ENCODE data around the gene TSC22D4. TPM values are rescaled to one million over a fixed set of nuclear protein-coding genes. Genes with fewer than 3 reads are reported as not detected.

The TSC22D4 gene
- total and polyA plus RNA-seq, 9 of the 15 experiments (the other 6 are each of a cell fraction or from before 2014, with no cell fraction given), result 0.37 to 107 (median 28.7) TPM

DNA sequence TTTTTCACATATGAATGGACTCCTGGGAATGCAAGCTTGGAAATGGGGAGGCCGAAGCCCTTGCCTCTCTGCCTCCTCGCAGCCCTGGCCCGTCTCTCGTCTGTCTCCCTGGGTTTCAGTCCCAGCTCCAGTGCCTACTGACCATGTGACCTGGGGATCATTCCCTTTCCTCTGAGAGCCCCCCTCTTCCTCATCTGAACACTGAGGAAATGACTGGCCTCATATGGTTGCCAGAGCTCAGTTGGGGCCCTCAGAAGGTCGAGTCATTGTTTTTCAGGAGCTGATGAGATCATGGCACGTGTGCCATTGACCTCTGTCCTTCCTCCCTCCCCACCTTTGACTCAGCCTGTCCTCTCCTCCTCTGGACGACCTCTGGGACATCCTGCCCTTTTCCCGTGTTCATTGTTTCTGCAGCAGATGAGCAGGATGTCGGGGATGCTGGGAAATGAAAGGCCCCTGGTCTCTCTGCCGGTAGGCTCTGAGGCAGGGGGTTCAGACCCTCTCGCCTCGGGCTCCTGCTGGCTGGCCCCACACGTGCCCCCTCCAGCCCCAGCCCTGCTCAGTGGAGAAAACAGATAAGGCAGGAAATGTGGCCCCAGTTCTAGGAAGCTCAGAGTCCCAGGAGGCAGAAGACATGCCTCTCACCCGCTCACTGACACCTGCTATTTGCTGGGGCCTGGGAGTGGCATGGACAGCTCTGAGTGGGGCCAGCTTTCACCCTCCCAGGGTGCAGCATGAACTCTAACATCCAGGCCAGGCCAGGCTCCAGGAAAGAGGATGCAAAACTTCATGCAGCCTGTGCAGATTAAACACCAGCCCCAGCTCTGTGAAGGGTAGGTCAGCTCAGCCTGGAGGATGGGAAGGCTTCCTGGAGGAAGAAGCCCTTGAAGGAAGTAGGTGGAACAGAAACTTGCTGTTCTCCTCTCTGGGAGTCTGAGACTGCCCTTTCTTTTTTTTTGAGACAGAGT is 34.4 kb downstream of the TSC22D4 start (continued):
- TF ChIP-seq, protein P1, sequence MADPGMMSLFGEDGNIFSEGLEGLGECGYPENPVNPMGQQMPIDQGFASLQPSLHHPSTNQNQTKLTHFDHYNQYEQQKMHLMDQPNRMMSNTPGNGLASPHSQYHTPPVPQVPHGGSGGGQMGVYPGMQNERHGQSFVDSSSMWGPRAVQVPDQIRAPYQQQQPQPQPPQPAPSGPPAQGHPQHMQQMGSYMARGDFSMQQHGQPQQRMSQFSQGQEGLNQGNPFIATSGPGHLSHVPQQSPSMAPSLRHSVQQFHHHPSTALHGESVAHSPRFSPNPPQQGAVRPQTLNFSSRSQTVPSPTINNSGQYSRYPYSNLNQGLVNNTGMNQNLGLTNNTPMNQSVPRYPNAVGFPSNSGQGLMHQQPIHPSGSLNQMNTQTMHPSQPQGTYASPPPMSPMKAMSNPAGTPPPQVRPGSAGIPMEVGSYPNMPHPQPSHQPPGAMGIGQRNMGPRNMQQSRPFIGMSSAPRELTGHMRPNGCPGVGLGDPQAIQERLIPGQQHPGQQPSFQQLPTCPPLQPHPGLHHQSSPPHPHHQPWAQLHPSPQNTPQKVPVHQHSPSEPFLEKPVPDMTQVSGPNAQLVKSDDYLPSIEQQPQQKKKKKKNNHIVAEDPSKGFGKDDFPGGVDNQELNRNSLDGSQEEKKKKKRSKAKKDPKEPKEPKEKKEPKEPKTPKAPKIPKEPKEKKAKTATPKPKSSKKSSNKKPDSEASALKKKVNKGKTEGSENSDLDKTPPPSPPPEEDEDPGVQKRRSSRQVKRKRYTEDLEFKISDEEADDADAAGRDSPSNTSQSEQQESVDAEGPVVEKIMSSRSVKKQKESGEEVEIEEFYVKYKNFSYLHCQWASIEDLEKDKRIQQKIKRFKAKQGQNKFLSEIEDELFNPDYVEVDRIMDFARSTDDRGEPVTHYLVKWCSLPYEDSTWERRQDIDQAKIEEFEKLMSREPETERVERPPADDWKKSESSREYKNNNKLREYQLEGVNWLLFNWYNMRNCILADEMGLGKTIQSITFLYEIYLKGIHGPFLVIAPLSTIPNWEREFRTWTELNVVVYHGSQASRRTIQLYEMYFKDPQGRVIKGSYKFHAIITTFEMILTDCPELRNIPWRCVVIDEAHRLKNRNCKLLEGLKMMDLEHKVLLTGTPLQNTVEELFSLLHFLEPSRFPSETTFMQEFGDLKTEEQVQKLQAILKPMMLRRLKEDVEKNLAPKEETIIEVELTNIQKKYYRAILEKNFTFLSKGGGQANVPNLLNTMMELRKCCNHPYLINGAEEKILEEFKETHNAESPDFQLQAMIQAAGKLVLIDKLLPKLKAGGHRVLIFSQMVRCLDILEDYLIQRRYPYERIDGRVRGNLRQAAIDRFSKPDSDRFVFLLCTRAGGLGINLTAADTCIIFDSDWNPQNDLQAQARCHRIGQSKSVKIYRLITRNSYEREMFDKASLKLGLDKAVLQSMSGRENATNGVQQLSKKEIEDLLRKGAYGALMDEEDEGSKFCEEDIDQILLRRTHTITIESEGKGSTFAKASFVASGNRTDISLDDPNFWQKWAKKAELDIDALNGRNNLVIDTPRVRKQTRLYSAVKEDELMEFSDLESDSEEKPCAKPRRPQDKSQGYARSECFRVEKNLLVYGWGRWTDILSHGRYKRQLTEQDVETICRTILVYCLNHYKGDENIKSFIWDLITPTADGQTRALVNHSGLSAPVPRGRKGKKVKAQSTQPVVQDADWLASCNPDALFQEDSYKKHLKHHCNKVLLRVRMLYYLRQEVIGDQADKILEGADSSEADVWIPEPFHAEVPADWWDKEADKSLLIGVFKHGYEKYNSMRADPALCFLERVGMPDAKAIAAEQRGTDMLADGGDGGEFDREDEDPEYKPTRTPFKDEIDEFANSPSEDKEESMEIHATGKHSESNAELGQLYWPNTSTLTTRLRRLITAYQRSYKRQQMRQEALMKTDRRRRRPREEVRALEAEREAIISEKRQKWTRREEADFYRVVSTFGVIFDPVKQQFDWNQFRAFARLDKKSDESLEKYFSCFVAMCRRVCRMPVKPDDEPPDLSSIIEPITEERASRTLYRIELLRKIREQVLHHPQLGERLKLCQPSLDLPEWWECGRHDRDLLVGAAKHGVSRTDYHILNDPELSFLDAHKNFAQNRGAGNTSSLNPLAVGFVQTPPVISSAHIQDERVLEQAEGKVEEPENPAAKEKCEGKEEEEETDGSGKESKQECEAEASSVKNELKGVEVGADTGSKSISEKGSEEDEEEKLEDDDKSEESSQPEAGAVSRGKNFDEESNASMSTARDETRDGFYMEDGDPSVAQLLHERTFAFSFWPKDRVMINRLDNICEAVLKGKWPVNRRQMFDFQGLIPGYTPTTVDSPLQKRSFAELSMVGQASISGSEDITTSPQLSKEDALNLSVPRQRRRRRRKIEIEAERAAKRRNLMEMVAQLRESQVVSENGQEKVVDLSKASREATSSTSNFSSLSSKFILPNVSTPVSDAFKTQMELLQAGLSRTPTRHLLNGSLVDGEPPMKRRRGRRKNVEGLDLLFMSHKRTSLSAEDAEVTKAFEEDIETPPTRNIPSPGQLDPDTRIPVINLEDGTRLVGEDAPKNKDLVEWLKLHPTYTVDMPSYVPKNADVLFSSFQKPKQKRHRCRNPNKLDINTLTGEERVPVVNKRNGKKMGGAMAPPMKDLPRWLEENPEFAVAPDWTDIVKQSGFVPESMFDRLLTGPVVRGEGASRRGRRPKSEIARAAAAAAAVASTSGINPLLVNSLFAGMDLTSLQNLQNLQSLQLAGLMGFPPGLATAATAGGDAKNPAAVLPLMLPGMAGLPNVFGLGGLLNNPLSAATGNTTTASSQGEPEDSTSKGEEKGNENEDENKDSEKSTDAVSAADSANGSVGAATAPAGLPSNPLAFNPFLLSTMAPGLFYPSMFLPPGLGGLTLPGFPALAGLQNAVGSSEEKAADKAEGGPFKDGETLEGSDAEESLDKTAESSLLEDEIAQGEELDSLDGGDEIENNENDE (IDR thresholded peaks at IDR 0.05; ENCODE audit: low read depth, low read length), result no peak
- TF ChIP-seq RBM14 (IDR thresholded peaks at IDR 0.05; ENCODE audit: borderline replicate concordance, insufficient read depth, low read depth, low read length), result no peak
- no peak for TF ChIP-seq HSF4 (CRISPR knock-in tag; IDR thresholded peaks at IDR 0.05; ENCODE audit: borderline replicate concordance)
- no peak for TF ChIP-seq MEF2A (IDR thresholded peaks at IDR 0.05; ENCODE audit: control insufficient read depth, low read depth, low read length)
- no peak for TF ChIP-seq ZNF561 (CRISPR knock-in tag; conservative IDR thresholded peaks at IDR 0.05)
- TF ChIP-seq NFE2 (IDR thresholded peaks at IDR 0.05; ENCODE audit: low read depth), result peak; percentile 83
- peak; percentile 41; the same call in 1 of the 2 replicates for TF ChIP-seq CBFB (CRISPR knock-in tag; IDR thresholded peaks at IDR 0.05)
- no peak for TF ChIP-seq TCFL5 (CRISPR knock-in tag; conservative IDR thresholded peaks at IDR 0.05)
- TF ChIP-seq ETV6 (IDR thresholded peaks at IDR 0.05; ENCODE audit: borderline replicate concordance in 1 of 2, low read depth in 2 of 2, low read length in 1 of 2), result peak in 1 of 2 experiments; percentile 63; a peak in 2 of 4 replicates
- no peak for TF ChIP-seq ETV6 (CRISPR knock-in tag; IDR thresholded peaks at IDR 0.05; ENCODE audit: borderline replicate concordance)
- no peak for TF ChIP-seq NELFE (IDR thresholded peaks at IDR 0.05; ENCODE audit: insufficient read depth, insufficient read length)
- peak; percentile 53; the same call in 1 of the 2 replicates for TF ChIP-seq MXI1 (IDR thresholded peaks at IDR 0.05; ENCODE audit: low read depth, low read length)
- peak; percentile 80 for TF ChIP-seq NCOR1 (IDR thresholded peaks at IDR 0.05)
- TF ChIP-seq ARNT (IDR thresholded peaks at IDR 0.05), result peak; percentile 80 to 88; a peak in 2 of 4 replicates
- peak; percentile 98 for TF ChIP-seq BHLHE40 (IDR thresholded peaks at IDR 0.05; ENCODE audit: low read length)
- peak; percentile 94 for TF ChIP-seq DPF2 (IDR thresholded peaks at IDR 0.05)

Data from K562 (cell line).